GM23248 (cell line): ENCODE data around the gene METTL8. TPM values are rescaled to one million over a fixed set of nuclear protein-coding genes. Genes with fewer than 3 reads are reported as not detected.

ENCODE experiments used
- DNase-seq: peaks from one replicate; pipeline ENCODE4 v3.0.0-alpha.2; 2015
- H2AFZ ChIP-seq: fragments of 200-600 bp; sonication (generic); 2 replicates; pipeline ENCODE4 v1.6.1; 2016; ENCODE audit warnings: antibody characterized with exemption
- H3F3A ChIP-seq: fragments of 200-600 bp; sonication (generic); 2 replicates; pipeline ENCODE4 v1.6.1; 2016; ENCODE audit warnings: mild to moderate bottlenecking, antibody characterized with exemption, mixed run types; ENCODE audit not compliant: insufficient read depth
- H3K27ac ChIP-seq: fragments of 200-600 bp; sonication (generic); 2 replicates; pipeline ENCODE4 v1.5.1; 2016; ENCODE audit warnings: mild to moderate bottlenecking
- H3K27me3 ChIP-seq: fragments of 200-600 bp; sonication (generic); replicated peaks from 2 replicates; pipeline ENCODE4 v1.6.1; 2016; ENCODE audit warnings: mild to moderate bottlenecking; ENCODE audit not compliant: insufficient read depth
- H3K36me3 ChIP-seq: fragments of 200-600 bp; sonication (generic); 2 replicates; pipeline ENCODE4 v1.6.1; 2016; ENCODE audit warnings: low read depth, mild to moderate bottlenecking
- H3K4me1 ChIP-seq: fragments of 200-600 bp; sonication (generic); 2 replicates; pipeline ENCODE4 v1.6.1; 2016; ENCODE audit warnings: mild to moderate bottlenecking; ENCODE audit not compliant: insufficient read depth
- H3K4me2 ChIP-seq: fragments of 200-600 bp; sonication (generic); one replicate; pipeline ENCODE4 v1.6.1; 2016; ENCODE audit warnings: mild to moderate bottlenecking; ENCODE audit not compliant: unreplicated experiment
- H3K4me3 ChIP-seq: fragments of 200-600 bp; sonication (generic); 2 replicates; pipeline ENCODE4 v1.5.1; 2016; ENCODE audit warnings: mild to moderate bottlenecking
- H3K79me2 ChIP-seq: fragments of 200-600 bp; sonication (generic); 2 replicates; pipeline ENCODE4 v1.6.1; 2016; ENCODE audit warnings: mild to moderate bottlenecking; ENCODE audit not compliant: insufficient read depth
- H3K9ac ChIP-seq: fragments of 200-600 bp; sonication (generic); 2 replicates; pipeline ENCODE4 v1.6.1; 2016; ENCODE audit warnings: mild to moderate bottlenecking
- H3K9me2 ChIP-seq: fragments of 200-600 bp; sonication (generic); 2 replicates; pipeline ENCODE4 v1.6.1; 2016; ENCODE audit warnings: mixed run types, mild to moderate bottlenecking, moderate library complexity; ENCODE audit not compliant: insufficient read depth
- H3K9me3 ChIP-seq: fragments of 200-600 bp; sonication (generic); one replicate; pipeline ENCODE4 v1.6.1; 2017; ENCODE audit warnings: low read depth
- H4K20me1 ChIP-seq: fragments of 200-600 bp; sonication (generic); 2 replicates; pipeline ENCODE4 v1.6.0; 2016; ENCODE audit not compliant: insufficient read depth
- EZH2 ChIP-seq: fragments of 200-600 bp; sonication (generic); IDR thresholded peaks from 2 replicates; pipeline ENCODE4 v1.6.1; 2018; ENCODE audit warnings: antibody characterized with exemption, mild to moderate bottlenecking; ENCODE audit not compliant: insufficient read depth, poor library complexity, severe bottlenecking
- EZH2phosphoT487 ChIP-seq: fragments of 200-600 bp; sonication (generic); IDR thresholded peaks from 2 replicates; pipeline ENCODE4 v1.6.1; 2018; ENCODE audit warnings: antibody characterized with exemption, moderate library complexity, mild to moderate bottlenecking, low read depth; ENCODE audit not compliant: insufficient read depth
- WGBS, 2 experiments: methylation state at CpG; one replicate each; pipeline ENCODE4 v1.1.6; 2015 to 2017; ENCODE audit warnings: low lambda C conversion rate in 2 of 2, low coverage in 1 of 2; ENCODE audit errors: missing lambda C conversion rate in 2 of 2; 5-methylcytosine and 5-hydroxymethylcytosine counted together
- in situ Hi-C: fragments of 300-500 bp; cut with MboI; formaldehyde crosslinking; loops from 2 replicates; pipeline ENCODE4 v1.15.0; 2020
- polyA plus RNA-seq: library from polyadenylated mRNA; unstranded; fragments of >200 nt; fragmentation: Nextera tagmentation; extraction: Ambion mirVana; gene quantifications from 2 replicates; pipeline ENCODE4 v1.2.1, GENCODE V29; 2016
- total RNA-seq: library from RNA; depleted of rRNA; stranded (reverse); fragments of >200 nt; shearing (Covaris generic); gene quantifications from 2 replicates; pipeline ENCODE4 v1.2.3, GENCODE V29; 2014

Gene METTL8
- total and polyA plus RNA-seq, 2 experiments from 2014 or later: 27.2 to 38.5 TPM

GRCh38 chr2:171344182-171344581 lies 89.6 kb downstream of the METTL8 start:
- H3K36me3 ChIP-seq: no peaks in the 10 kb centered on the region
- H3K9me2 ChIP-seq: no peaks in the 10 kb centered on the region
- H3K4me2 ChIP-seq: no peak overlapping the region
- DNase-seq: no peak
- H2AFZ ChIP-seq: no peak overlapping the region
- WGBS, 2 experiments: 80 to 87% methylated on average over 2 of the region's 2 CpGs
- H3K4me1 ChIP-seq: peaks cover 16% of the 10 kb centered on the region
- no peaks in the 10 kb centered on the region for H3K27me3 ChIP-seq
- H3K9me3 ChIP-seq: no peaks in the 10 kb centered on the region
- no peak overlapping the region for H3K9ac ChIP-seq
- no peaks in the 10 kb centered on the region for H3K79me2 ChIP-seq
- H3K4me3 ChIP-seq: no peak overlapping the region
- H4K20me1 ChIP-seq: no peaks in the 10 kb centered on the region
- in situ Hi-C loops: no loop called here
- H3K27ac ChIP-seq: no peak overlapping the region
- peaks cover 18% of the 10 kb centered on the region for H3F3A ChIP-seq
- TF ChIP-seq EZH2phosphoT487 (no peak), EZH2 (no peak)

GRCh38 chr2:171342067-171342413 lies 91.8 kb downstream of the METTL8 start:
- no peak for DNase-seq
- no peak overlapping the region for H3K9ac ChIP-seq
- no peak overlapping the region for H3K4me2 ChIP-seq
- H3K9me2 ChIP-seq: no peaks in the 10 kb centered on the region
- no peaks in the 10 kb centered on the region for H3K27me3 ChIP-seq
- H3K9me3 ChIP-seq: no peaks in the 10 kb centered on the region
- 52 to 58% methylated on average over 1 of the region's 1 CpG for WGBS, 2 experiments
- no peaks in the 10 kb centered on the region for H3K36me3 ChIP-seq
- H3K79me2 ChIP-seq: no peaks in the 10 kb centered on the region
- TF ChIP-seq EZH2phosphoT487 (no peak), EZH2 (no peak)
- no peaks in the 10 kb centered on the region for H4K20me1 ChIP-seq
- H3K4me3 ChIP-seq: no peak overlapping the region
- H3F3A ChIP-seq: peaks cover 3% of the 10 kb centered on the region
- peaks cover under 1% of the 10 kb centered on the region for H3K4me1 ChIP-seq
- in situ Hi-C loops: no loop called here
- no peak overlapping the region for H2AFZ ChIP-seq
- no peak overlapping the region for H3K27ac ChIP-seq

DNA sequence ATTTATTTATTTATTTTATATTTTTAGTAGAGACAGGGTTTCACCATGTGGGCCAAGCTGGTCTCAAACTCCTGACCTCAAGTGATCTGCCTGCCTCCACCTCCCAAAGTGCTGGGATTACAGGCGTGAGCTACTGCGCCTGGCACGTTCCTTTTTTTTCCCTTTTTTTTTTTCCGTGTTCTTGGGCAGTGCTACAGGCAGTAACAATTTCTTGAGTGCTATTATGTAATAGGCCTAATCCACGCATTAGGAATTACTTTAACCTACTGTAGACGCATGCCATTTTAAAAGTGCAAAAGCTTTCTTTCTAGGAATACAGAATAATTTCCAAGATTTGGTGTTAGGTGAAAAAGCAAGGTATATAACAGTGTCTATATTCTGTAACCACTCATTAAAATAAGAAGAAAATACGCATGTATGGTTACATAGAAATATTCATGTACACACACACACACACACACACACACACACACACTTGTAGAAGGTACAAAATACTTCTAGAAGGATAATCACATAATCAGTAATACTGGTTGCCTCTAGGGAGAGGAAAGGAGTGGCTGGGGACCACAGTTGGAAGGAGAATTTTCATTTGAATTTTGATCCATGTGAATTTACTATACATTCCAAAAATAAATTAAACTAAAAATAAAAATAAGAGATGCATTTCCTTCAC lies 92.3 kb downstream of the METTL8 start:
- no peaks in the 10 kb centered on the region for H3K36me3 ChIP-seq
- H3K4me2 ChIP-seq: no peak overlapping the region
- H3K9me3 ChIP-seq: no peaks in the 10 kb centered on the region
- no peak overlapping the region for H3K9ac ChIP-seq
- no peak overlapping the region for H3K27ac ChIP-seq
- H3K9me2 ChIP-seq: no peaks in the 10 kb centered on the region
- no peaks in the 10 kb centered on the region for H3K4me1 ChIP-seq
- H4K20me1 ChIP-seq: no peaks in the 10 kb centered on the region
- no peak for DNase-seq
- WGBS, 2 experiments: 95% methylated on average over 7 of the region's 7 CpGs
- no peak overlapping the region for H2AFZ ChIP-seq
- H3K4me3 ChIP-seq: no peak overlapping the region
- H3K27me3 ChIP-seq: no peaks in the 10 kb centered on the region
- H3K79me2 ChIP-seq: no peaks in the 10 kb centered on the region
- no peaks in the 10 kb centered on the region; the same call in 1 of the 2 replicates for H3F3A ChIP-seq
- TF ChIP-seq EZH2phosphoT487 (no peak), EZH2 (no peak)
- in situ Hi-C loops: no loop called here

DNA sequence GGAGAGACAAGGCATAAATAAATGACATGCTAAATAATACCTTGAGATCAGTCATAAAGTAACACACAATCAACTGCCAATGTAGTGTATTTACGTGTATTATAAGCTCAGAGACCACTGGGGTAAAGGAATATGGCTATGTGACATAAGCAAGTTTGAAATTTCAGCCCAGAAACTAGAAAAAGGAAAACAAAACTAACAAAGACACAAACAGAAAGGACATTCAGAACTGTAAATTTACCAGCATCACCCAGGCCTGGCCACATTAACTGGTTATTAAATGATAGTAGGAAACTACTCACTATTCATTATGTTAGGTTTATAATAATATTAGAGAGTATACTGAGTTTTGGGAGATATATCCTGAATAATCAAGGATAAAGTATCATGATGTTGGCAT lies 98.8 kb downstream of the METTL8 start:
- 89 to 100% methylated on average over 1 of the region's 1 CpG for WGBS, 2 experiments
- no peak for DNase-seq
- TF ChIP-seq EZH2phosphoT487: no peak
- TF ChIP-seq EZH2: no peak
- in situ Hi-C loops: no loop called here
- H3K9ac ChIP-seq: no peak overlapping the region
- H3K36me3 ChIP-seq: no peaks in the 10 kb centered on the region
- H2AFZ ChIP-seq: no peak overlapping the region
- H3K27me3 ChIP-seq: no peaks in the 10 kb centered on the region
- H3F3A ChIP-seq: no peaks in the 10 kb centered on the region; the same call in 1 of the 2 replicates
- H3K9me2 ChIP-seq: no peaks in the 10 kb centered on the region
- H3K27ac ChIP-seq: no peak overlapping the region
- no peak overlapping the region for H3K4me2 ChIP-seq
- H3K4me1 ChIP-seq: no peaks in the 10 kb centered on the region
- H3K79me2 ChIP-seq: no peaks in the 10 kb centered on the region
- H4K20me1 ChIP-seq: no peaks in the 10 kb centered on the region
- H3K4me3 ChIP-seq: no peak overlapping the region
- no peaks in the 10 kb centered on the region for H3K9me3 ChIP-seq

DNA sequence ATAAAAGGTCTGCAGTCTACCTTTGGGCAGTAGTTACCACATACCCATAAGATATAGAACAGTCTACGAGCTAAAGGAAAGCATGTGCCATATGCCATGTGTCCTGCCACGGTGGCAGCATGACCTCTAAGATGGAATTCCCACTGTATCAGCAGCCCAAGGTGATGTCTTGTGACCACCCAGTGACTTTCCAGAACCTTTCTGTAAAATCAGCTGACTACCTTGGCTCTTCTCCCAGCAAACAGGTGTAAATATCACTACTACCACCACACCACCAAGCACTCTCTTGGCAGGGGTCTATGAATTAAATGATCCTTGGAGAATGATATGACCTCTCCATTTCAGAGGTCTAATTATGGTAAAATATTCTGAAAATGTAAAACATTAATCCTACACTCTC lies 99.6 kb downstream of the METTL8 start:
- no peak overlapping the region for H2AFZ ChIP-seq
- no peak for TF ChIP-seq EZH2phosphoT487
- TF ChIP-seq EZH2: no peak
- 94% methylated on average over 2 of the region's 2 CpGs for WGBS, 2 experiments
- H3K4me3 ChIP-seq: no peak overlapping the region
- H3K9me3 ChIP-seq: no peaks in the 10 kb centered on the region
- H3K9ac ChIP-seq: no peak overlapping the region
- H3K27me3 ChIP-seq: no peaks in the 10 kb centered on the region
- no peak overlapping the region for H3K27ac ChIP-seq
- H3K79me2 ChIP-seq: no peaks in the 10 kb centered on the region
- H3F3A ChIP-seq: no peaks in the 10 kb centered on the region; the same call in 1 of the 2 replicates
- no peaks in the 10 kb centered on the region for H3K4me1 ChIP-seq
- DNase-seq: no peak
- in situ Hi-C loops: no loop called here
- H4K20me1 ChIP-seq: no peaks in the 10 kb centered on the region
- no peak overlapping the region for H3K4me2 ChIP-seq
- H3K9me2 ChIP-seq: no peaks in the 10 kb centered on the region
- no peaks in the 10 kb centered on the region for H3K36me3 ChIP-seq
